ENCODE data around the gene DECR2. TPM values are rescaled to one million over a fixed set of nuclear protein-coding genes. Genes with fewer than 3 reads are reported as not detected.

Gene DECR2
- total and polyA plus RNA-seq, 9 of the 15 experiments (the other 6 are each of a cell fraction or from before 2014, with no cell fraction given) = 1.0 to 31.9 (median 10.3) TPM

DNA sequence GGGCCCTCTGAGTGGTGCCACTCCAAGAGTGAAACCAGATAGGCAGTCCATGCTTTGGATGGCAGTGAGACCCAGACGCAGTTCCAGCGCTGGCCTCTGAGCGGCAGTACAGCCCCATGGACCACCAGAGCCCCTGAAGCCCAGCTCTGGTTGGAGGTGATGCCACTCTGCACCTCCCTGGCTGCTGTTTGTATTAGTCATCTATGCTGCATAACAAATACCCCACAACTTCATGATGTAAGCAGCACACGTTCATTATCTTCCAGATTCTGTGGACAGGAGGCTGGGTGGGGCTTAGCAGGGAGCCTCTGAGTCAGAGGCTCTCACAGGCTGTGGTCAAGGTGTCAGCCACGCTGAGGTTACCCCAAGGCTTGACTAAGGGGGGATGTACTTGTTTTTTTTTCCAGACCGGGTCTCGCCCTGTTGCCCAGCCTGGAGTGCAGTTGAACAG lies 9.8 kb upstream of the DECR2 start (continued):
- TF ChIP-seq, protein P1, sequence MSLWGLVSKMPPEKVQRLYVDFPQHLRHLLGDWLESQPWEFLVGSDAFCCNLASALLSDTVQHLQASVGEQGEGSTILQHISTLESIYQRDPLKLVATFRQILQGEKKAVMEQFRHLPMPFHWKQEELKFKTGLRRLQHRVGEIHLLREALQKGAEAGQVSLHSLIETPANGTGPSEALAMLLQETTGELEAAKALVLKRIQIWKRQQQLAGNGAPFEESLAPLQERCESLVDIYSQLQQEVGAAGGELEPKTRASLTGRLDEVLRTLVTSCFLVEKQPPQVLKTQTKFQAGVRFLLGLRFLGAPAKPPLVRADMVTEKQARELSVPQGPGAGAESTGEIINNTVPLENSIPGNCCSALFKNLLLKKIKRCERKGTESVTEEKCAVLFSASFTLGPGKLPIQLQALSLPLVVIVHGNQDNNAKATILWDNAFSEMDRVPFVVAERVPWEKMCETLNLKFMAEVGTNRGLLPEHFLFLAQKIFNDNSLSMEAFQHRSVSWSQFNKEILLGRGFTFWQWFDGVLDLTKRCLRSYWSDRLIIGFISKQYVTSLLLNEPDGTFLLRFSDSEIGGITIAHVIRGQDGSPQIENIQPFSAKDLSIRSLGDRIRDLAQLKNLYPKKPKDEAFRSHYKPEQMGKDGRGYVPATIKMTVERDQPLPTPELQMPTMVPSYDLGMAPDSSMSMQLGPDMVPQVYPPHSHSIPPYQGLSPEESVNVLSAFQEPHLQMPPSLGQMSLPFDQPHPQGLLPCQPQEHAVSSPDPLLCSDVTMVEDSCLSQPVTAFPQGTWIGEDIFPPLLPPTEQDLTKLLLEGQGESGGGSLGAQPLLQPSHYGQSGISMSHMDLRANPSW (CRISPR knock-in tag; IDR thresholded peaks at IDR 0.05) = no peak
- TF ChIP-seq ZKSCAN8 (CRISPR knock-in tag; IDR thresholded peaks at IDR 0.05) (no peak), CC2D1A (IDR thresholded peaks at IDR 0.05) (peak; percentile 44; the same call in 1 of the 2 replicates), CBX1 (IDR thresholded peaks at IDR 0.05; ENCODE audit: low read depth) (peak; percentile 98), ELF2 (CRISPR knock-in tag; IDR thresholded peaks at IDR 0.05) (no peak), HDAC6 (IDR thresholded peaks at IDR 0.05; ENCODE audit: low read depth, low read length) (no peak), ZNF253 (CRISPR knock-in tag; conservative IDR thresholded peaks at IDR 0.05) (no peak), MEF2D (tag; conservative IDR thresholded peaks at IDR 0.05; ENCODE audit: low read depth) (no peak), KDM1A (IDR thresholded peaks at IDR 0.05) (peak; percentile 84 to 92), ZNF274 (IDR thresholded peaks at IDR 0.05; ENCODE audit: borderline replicate concordance, low read depth, low read length) (no peak), L3MBTL2 (IDR thresholded peaks at IDR 0.05) (no peak), ZNF224 (CRISPR knock-in tag; IDR thresholded peaks at IDR 0.05) (no peak)
- TF ChIP-seq, protein P2, sequence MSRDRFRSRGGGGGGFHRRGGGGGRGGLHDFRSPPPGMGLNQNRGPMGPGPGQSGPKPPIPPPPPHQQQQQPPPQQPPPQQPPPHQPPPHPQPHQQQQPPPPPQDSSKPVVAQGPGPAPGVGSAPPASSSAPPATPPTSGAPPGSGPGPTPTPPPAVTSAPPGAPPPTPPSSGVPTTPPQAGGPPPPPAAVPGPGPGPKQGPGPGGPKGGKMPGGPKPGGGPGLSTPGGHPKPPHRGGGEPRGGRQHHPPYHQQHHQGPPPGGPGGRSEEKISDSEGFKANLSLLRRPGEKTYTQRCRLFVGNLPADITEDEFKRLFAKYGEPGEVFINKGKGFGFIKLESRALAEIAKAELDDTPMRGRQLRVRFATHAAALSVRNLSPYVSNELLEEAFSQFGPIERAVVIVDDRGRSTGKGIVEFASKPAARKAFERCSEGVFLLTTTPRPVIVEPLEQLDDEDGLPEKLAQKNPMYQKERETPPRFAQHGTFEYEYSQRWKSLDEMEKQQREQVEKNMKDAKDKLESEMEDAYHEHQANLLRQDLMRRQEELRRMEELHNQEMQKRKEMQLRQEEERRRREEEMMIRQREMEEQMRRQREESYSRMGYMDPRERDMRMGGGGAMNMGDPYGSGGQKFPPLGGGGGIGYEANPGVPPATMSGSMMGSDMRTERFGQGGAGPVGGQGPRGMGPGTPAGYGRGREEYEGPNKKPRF (IDR thresholded peaks at IDR 0.05; ENCODE audit: low read depth, low read length) = no peak
- TF ChIP-seq, protein P3, sequence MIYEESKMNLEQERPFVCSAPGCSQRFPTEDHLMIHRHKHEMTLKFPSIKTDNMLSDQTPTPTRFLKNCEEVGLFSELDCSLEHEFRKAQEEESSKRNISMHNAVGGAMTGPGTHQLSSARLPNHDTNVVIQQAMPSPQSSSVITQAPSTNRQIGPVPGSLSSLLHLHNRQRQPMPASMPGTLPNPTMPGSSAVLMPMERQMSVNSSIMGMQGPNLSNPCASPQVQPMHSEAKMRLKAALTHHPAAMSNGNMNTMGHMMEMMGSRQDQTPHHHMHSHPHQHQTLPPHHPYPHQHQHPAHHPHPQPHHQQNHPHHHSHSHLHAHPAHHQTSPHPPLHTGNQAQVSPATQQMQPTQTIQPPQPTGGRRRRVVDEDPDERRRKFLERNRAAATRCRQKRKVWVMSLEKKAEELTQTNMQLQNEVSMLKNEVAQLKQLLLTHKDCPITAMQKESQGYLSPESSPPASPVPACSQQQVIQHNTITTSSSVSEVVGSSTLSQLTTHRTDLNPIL (CRISPR knock-in tag; IDR thresholded peaks at IDR 0.05) = no peak
- TF ChIP-seq, protein P4, sequence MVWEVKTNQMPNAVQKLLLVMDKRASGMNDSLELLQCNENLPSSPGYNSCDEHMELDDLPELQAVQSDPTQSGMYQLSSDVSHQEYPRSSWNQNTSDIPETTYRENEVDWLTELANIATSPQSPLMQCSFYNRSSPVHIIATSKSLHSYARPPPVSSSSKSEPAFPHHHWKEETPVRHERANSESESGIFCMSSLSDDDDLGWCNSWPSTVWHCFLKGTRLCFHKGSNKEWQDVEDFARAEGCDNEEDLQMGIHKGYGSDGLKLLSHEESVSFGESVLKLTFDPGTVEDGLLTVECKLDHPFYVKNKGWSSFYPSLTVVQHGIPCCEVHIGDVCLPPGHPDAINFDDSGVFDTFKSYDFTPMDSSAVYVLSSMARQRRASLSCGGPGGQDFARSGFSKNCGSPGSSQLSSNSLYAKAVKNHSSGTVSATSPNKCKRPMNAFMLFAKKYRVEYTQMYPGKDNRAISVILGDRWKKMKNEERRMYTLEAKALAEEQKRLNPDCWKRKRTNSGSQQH (CRISPR knock-in tag; IDR thresholded peaks at IDR 0.05) = no peak

Data from K562 (cell line).